ENCODE results near the gene MBOAT2.

- TF ChIP-seq, protein P1, sequence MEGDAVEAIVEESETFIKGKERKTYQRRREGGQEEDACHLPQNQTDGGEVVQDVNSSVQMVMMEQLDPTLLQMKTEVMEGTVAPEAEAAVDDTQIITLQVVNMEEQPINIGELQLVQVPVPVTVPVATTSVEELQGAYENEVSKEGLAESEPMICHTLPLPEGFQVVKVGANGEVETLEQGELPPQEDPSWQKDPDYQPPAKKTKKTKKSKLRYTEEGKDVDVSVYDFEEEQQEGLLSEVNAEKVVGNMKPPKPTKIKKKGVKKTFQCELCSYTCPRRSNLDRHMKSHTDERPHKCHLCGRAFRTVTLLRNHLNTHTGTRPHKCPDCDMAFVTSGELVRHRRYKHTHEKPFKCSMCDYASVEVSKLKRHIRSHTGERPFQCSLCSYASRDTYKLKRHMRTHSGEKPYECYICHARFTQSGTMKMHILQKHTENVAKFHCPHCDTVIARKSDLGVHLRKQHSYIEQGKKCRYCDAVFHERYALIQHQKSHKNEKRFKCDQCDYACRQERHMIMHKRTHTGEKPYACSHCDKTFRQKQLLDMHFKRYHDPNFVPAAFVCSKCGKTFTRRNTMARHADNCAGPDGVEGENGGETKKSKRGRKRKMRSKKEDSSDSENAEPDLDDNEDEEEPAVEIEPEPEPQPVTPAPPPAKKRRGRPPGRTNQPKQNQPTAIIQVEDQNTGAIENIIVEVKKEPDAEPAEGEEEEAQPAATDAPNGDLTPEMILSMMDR (IDR thresholded peaks at IDR 0.05): no peak
- TF ChIP-seq EZH2phosphoT487 (IDR thresholded peaks at IDR 0.05): no peak
Observed at GRCh38 chr2:8877332-8877731, 126.2 kb downstream of the MBOAT2 start.

All from neural progenitor cell (in vitro differentiated cells).